Activated CD8-positive, alpha-beta T cell treated with anti-CD3 and anti-CD28 coated beads for 36 hours (primary cell): ENCODE results near the gene TMEM40. TPM values are rescaled to one million over a fixed set of nuclear protein-coding genes. Genes with fewer than 3 reads are reported as not detected.
A peak's percentile ranks its signal among the peaks of the same experiment; 100 is the strongest.

Experiments used
- ATAC-seq: fragments of 200-7000 bp; cut with Tn5 transposase; one replicate; pipeline ENCODE4 v1.10.0; 2021; ENCODE audit warnings: mild to moderate bottlenecking, moderate library complexity
- CTCF ChIA-PET: fragments of 350-600 bp; sonication (Branson Sonifier 250); formaldehyde crosslinking; loops from one replicate; lab custom pipeline; 2021; ENCODE audit warnings: antibody characterized with exemption; lab: Charles Lee
- POLR2A ChIA-PET: fragments of 350-600 bp; sonication (Branson Sonifier 250); formaldehyde crosslinking; loops from one replicate; lab custom pipeline; 2021; ENCODE audit warnings: antibody characterized with exemption; lab: Charles Lee
- DNase-seq: peaks from one replicate; pipeline ENCODE4 v3.0.0-alpha.2; 2020
- H3K27ac Mint-ChIP-seq: one replicate; pipeline ENCODE4 v1.8.0; 2021; ENCODE audit warnings: mild to moderate bottlenecking, mixed read lengths
- H3K27me3 Mint-ChIP-seq: one replicate; pipeline ENCODE4 v1.8.0; 2021; ENCODE audit warnings: mixed read lengths
- H3K36me3 Mint-ChIP-seq: one replicate; pipeline ENCODE4 v1.8.0; 2021; ENCODE audit warnings: low read depth, mixed read lengths
- H3K4me1 Mint-ChIP-seq: one replicate; pipeline ENCODE4 v1.8.0; 2021; ENCODE audit warnings: low read depth, mixed read lengths
- H3K4me3 Mint-ChIP-seq: one replicate; pipeline ENCODE4 v1.8.0; 2021; ENCODE audit warnings: mild to moderate bottlenecking, moderate library complexity, mixed read lengths
- H3K9me3 Mint-ChIP-seq: one replicate; pipeline ENCODE4 v1.8.0; 2021; ENCODE audit warnings: mixed read lengths
- intact Hi-C: fragments of 100-400 bp; cut with micrococcal nuclease; formaldehyde crosslinking; loops from one replicate; pipeline ENCODE4 v1.10.0; 2022
- total RNA-seq, 2 experiments: library from RNA; stranded (reverse); gene quantifications; one replicate each; pipeline ENCODE4 v1.2.3, GENCODE V29; 2021
- TF ChIP-seq, protein P1 (sequence below): fragments of 200-600 bp; IDR thresholded peaks from one replicate; pipeline ENCODE4 v1.8.0; 2022; ENCODE audit warnings: antibody characterized with exemption, mild to moderate bottlenecking

Gene TMEM40
- not detected for total RNA-seq

DNA sequence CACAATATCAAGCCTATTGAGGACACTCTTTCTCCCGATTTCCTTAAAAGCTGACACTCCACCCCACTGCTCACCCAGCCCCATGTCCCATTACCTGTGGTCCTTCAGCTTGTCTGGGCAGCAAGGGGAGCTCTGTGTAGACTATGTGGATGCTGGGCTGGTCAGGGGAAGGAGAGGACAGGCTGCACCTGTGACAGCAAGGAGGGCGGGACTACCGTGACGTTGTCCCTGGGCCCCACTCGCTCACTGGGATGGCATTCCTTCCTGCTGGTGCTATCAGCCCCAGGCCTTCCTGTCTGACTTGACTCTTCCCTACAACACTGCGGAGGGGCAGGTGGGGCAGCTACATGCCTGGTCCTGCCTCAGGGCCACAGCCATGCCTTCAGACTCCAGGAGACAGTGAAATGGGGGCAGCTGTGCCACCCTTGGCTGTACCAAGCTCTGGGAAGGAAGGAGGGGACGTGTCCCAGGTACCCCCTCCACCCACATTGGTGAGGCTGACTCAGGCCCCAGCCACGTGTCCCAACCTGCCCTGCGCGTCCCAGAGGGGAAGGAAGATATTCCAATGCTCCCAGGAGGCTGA is at the start of gene TMEM40:
Gene TMEM40 (minus strand): TSS at position 163 of the 583 bp plus-strand sequence. CDS start 9,427 bp downstream, outside the sequence.
- Mint-ChIP-seq H3K4me3 (no peak within 1 kb of the TSS), H3K9me3 (no peaks in the 10 kb centered on the region), H3K27ac (peak within 1 kb of the TSS; percentile 25), H3K4me1 (peaks cover 9% of the 10 kb centered on the region), H3K27me3 (peaks cover 8% of the 10 kb centered on the region), H3K36me3 (no peaks in the 10 kb centered on the region)
- ATAC-seq: no peak
- intact Hi-C loops: no loop called here
- CTCF ChIA-PET: interaction anchor here (1.3 kb wide), 1 partner anchor 28 kb away, joined by 5 read pairs; no protein-coding TSS in a partner anchor
- TF ChIP-seq, protein P1, sequence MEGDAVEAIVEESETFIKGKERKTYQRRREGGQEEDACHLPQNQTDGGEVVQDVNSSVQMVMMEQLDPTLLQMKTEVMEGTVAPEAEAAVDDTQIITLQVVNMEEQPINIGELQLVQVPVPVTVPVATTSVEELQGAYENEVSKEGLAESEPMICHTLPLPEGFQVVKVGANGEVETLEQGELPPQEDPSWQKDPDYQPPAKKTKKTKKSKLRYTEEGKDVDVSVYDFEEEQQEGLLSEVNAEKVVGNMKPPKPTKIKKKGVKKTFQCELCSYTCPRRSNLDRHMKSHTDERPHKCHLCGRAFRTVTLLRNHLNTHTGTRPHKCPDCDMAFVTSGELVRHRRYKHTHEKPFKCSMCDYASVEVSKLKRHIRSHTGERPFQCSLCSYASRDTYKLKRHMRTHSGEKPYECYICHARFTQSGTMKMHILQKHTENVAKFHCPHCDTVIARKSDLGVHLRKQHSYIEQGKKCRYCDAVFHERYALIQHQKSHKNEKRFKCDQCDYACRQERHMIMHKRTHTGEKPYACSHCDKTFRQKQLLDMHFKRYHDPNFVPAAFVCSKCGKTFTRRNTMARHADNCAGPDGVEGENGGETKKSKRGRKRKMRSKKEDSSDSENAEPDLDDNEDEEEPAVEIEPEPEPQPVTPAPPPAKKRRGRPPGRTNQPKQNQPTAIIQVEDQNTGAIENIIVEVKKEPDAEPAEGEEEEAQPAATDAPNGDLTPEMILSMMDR: no peak
- no peak for DNase-seq
- POLR2A ChIA-PET: interaction anchor here (1.4 to 1.7 kb wide), 2 partner anchors 9 to 11 kb away, joined by 3 to 5 read pairs; no protein-coding TSS in a partner anchor

GRCh38 chr3:12808587-12808986 is 49.5 kb upstream of the TMEM40 start:
- DNase-seq: no peak
- TF ChIP-seq, protein P1: no peak
- H3K36me3 Mint-ChIP-seq: no peaks in the 10 kb centered on the region
- ChIA-PET CTCF (interaction anchor here (2.7 to 4.2 kb wide), 4 partner anchors 9 to 21 kb away, joined by 13 to 38 read pairs (median 30); partner anchors contain the start of gene CAND2), POLR2A (interaction anchor here (0.6 to 2.8 kb wide), 3 partner anchors 24 to 32 kb away, joined by 3 to 12 read pairs (median 3); no protein-coding TSS in a partner anchor)
- no peak for ATAC-seq
- no peak overlapping the region for H3K27ac Mint-ChIP-seq
- H3K27me3 Mint-ChIP-seq: no peaks in the 10 kb centered on the region
- peaks cover 7% of the 10 kb centered on the region for H3K4me1 Mint-ChIP-seq
- intact Hi-C loops: no loop called here
- H3K4me3 Mint-ChIP-seq: no peak overlapping the region
- no peaks in the 10 kb centered on the region for H3K9me3 Mint-ChIP-seq

GRCh38 chr3:12807601-12808359 is 48.7 kb upstream of the TMEM40 start:
- ATAC-seq (no peak), DNase-seq (no peak)
- Mint-ChIP-seq H3K9me3 (no peaks in the 10 kb centered on the region), H3K27ac (no peak overlapping the region), H3K4me1 (peaks cover 7% of the 10 kb centered on the region), H3K4me3 (no peak overlapping the region), H3K36me3 (no peaks in the 10 kb centered on the region), H3K27me3 (no peaks in the 10 kb centered on the region)
- CTCF ChIA-PET: interaction anchor here (1.0 to 4.2 kb wide), 4 partner anchors 10 to 20 kb away, joined by 3 to 38 read pairs (median 8); partner anchors contain the start of gene CAND2
- POLR2A ChIA-PET: interaction anchor here (0.6 to 2.8 kb wide), 2 partner anchors 25 to 29 kb away, joined by 3 to 12 read pairs; no protein-coding TSS in a partner anchor
- TF ChIP-seq, protein P1: no peak
- intact Hi-C loops: no loop called here

DNA sequence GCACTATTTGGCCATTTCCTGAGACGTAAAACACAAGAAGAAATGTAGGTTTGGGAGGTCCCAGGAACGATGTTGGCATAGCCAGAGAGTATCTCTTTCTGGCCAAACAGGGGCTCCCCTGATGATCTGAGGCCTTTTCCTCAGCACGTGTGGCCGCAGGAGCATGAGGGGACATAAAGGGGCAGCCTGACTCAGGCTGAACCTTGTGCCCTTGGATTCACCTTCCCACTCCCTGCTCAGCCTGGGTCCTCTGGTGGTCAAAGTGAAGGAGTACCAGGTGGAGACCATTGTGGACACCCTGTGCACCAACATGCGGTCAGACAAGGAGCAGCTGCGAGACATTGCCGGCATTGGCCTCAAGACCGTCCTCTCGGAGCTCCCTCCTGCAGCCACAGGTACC is 48.0 kb upstream of the TMEM40 start:
- H3K36me3 Mint-ChIP-seq: no peaks in the 10 kb centered on the region
- H3K4me1 Mint-ChIP-seq: peaks cover 7% of the 10 kb centered on the region
- no peaks in the 10 kb centered on the region for H3K9me3 Mint-ChIP-seq
- TF ChIP-seq, protein P1: no peak
- POLR2A ChIA-PET: interaction anchor here (0.6 to 2.8 kb wide), 2 partner anchors 25 to 136 kb away, joined by 4 to 12 read pairs; no protein-coding TSS in a partner anchor
- CTCF ChIA-PET: interaction anchor here (1.0 to 4.2 kb wide), 4 partner anchors 10 to 20 kb away, joined by 3 to 38 read pairs (median 8); partner anchors contain the start of gene CAND2
- intact Hi-C loops: no loop called here
- ATAC-seq (no peak), DNase-seq (no peak)
- no peak overlapping the region for H3K27ac Mint-ChIP-seq
- no peak overlapping the region for H3K4me3 Mint-ChIP-seq
- no peaks in the 10 kb centered on the region for H3K27me3 Mint-ChIP-seq
